Neural cell (in vitro differentiated cells): ENCODE data around the gene ZNF519. TPM values are rescaled to one million over a fixed set of nuclear protein-coding genes. Genes with fewer than 3 reads are reported as not detected.
"Not testable (repeated sequence)": the region's sequence is repeated elsewhere in the genome, so short reads cannot be mapped to it uniquely, and the experiment has no call there.

Experiments used
- H2AFZ ChIP-seq: fragments of 200-600, 300-800 bp; sonication (generic), shearing (Covaris generic); 2 replicates; pipeline ENCODE4 v1.6.0; 2014; ENCODE audit warnings: low read depth, mild to moderate bottlenecking, antibody characterized with exemption, low read length, moderate library complexity
- H3F3A ChIP-seq: fragments of 200-600 bp; shearing (Covaris generic); 2 replicates; pipeline ENCODE4 v1.6.1; 2016; ENCODE audit warnings: mild to moderate bottlenecking, moderate library complexity, mixed read lengths, antibody characterized with exemption, low read length; ENCODE audit not compliant: insufficient read depth, poor library complexity, severe bottlenecking
- H3K27ac ChIP-seq: fragments of 200-600, 300-800 bp; sonication (generic), shearing (Covaris generic); 2 replicates; pipeline ENCODE4 v1.5.1; 2014; ENCODE audit warnings: mild to moderate bottlenecking, low read length, moderate library complexity
- H3K27me3 ChIP-seq: fragments of 300-800, 200-600 bp; sonication (generic), shearing (Covaris generic); 2 replicates; pipeline ENCODE4 v1.6.0; 2014; ENCODE audit warnings: mild to moderate bottlenecking, low read depth, low read length, moderate library complexity; ENCODE audit not compliant: insufficient read depth
- H3K36me3 ChIP-seq: fragments of 300-800, 200-600 bp; sonication (generic), shearing (Covaris generic); 2 replicates; pipeline ENCODE4 v1.5.1; 2014; ENCODE audit warnings: mild to moderate bottlenecking, antibody characterized with exemption, low read length, moderate library complexity; ENCODE audit not compliant: insufficient read depth
- H3K4me2 ChIP-seq: fragments of 300-800, 200-600 bp; sonication (generic), shearing (Covaris generic); 2 replicates; pipeline ENCODE4 v1.6.0; 2014; ENCODE audit warnings: mild to moderate bottlenecking, low read length
- H3K4me3 ChIP-seq: fragments of 300-800, 200-600 bp; sonication (generic), shearing (Covaris generic); 2 replicates; pipeline ENCODE4 v1.5.1; 2014; ENCODE audit warnings: mild to moderate bottlenecking, low read length, moderate library complexity
- H3K79me2 ChIP-seq: fragments of 200-600 bp; shearing (Covaris generic); replicated peaks from 2 replicates; pipeline ENCODE4 v1.6.0; 2014; ENCODE audit warnings: mild to moderate bottlenecking, low read length, moderate library complexity; ENCODE audit not compliant: insufficient read depth
- H3K9ac ChIP-seq: fragments of 300-800, 200-600 bp; sonication (generic), shearing (Covaris generic); 2 replicates; pipeline ENCODE4 v1.6.1; 2016; ENCODE audit warnings: mild to moderate bottlenecking, low read length, mixed read lengths
- H3K9me2 ChIP-seq: fragments of 200-600 bp; shearing (Covaris generic); 2 replicates; pipeline ENCODE4 v1.6.1; 2016; ENCODE audit warnings: mild to moderate bottlenecking, low read length, mixed read lengths; ENCODE audit not compliant: insufficient read depth
- H3K9me3 ChIP-seq: fragments of 200-600, 300-800 bp; sonication (generic), shearing (Covaris generic); 2 replicates; pipeline ENCODE4 v1.6.1; 2016; ENCODE audit warnings: mild to moderate bottlenecking, mixed run types, low read length, moderate library complexity, mixed read lengths
- H4K20me1 ChIP-seq: fragments of 200-600 bp; shearing (Covaris generic); 2 replicates; pipeline ENCODE4 v1.6.1; 2016; ENCODE audit warnings: mild to moderate bottlenecking, mixed run types; ENCODE audit not compliant: insufficient read depth
- polyA plus RNA-seq: library from polyadenylated mRNA; depleted of rRNA; stranded (reverse); fragments of >200 nt; gene quantifications from 2 replicates; pipeline ENCODE4 v1.2.3, GENCODE V29; 2014
- TF ChIP-seq, protein P1 (sequence below): IDR thresholded peaks from 2 replicates; pipeline ENCODE4 v1.6.1; 2012; ENCODE audit warnings: borderline replicate concordance

Gene ZNF519
- polyA plus RNA-seq, 1 donor from 2014 or later = 25.0 TPM

DNA sequence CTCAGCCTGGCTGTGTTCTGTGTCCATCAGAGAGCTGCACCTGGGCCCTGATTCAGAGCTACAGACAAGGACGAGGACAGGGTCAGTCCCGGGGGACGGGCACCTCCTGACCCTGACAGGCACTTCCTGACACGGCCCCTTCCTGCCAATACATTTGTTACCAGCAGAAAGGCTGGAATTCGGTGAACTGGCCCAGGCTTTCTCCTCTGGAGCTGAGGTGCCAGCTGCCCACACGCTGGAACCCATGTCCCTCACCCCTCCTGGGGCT lies 12.3 kb upstream of the ZNF519 start (continued):
- TF ChIP-seq, protein P1, sequence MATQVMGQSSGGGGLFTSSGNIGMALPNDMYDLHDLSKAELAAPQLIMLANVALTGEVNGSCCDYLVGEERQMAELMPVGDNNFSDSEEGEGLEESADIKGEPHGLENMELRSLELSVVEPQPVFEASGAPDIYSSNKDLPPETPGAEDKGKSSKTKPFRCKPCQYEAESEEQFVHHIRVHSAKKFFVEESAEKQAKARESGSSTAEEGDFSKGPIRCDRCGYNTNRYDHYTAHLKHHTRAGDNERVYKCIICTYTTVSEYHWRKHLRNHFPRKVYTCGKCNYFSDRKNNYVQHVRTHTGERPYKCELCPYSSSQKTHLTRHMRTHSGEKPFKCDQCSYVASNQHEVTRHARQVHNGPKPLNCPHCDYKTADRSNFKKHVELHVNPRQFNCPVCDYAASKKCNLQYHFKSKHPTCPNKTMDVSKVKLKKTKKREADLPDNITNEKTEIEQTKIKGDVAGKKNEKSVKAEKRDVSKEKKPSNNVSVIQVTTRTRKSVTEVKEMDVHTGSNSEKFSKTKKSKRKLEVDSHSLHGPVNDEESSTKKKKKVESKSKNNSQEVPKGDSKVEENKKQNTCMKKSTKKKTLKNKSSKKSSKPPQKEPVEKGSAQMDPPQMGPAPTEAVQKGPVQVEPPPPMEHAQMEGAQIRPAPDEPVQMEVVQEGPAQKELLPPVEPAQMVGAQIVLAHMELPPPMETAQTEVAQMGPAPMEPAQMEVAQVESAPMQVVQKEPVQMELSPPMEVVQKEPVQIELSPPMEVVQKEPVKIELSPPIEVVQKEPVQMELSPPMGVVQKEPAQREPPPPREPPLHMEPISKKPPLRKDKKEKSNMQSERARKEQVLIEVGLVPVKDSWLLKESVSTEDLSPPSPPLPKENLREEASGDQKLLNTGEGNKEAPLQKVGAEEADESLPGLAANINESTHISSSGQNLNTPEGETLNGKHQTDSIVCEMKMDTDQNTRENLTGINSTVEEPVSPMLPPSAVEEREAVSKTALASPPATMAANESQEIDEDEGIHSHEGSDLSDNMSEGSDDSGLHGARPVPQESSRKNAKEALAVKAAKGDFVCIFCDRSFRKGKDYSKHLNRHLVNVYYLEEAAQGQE = no peak

DNA sequence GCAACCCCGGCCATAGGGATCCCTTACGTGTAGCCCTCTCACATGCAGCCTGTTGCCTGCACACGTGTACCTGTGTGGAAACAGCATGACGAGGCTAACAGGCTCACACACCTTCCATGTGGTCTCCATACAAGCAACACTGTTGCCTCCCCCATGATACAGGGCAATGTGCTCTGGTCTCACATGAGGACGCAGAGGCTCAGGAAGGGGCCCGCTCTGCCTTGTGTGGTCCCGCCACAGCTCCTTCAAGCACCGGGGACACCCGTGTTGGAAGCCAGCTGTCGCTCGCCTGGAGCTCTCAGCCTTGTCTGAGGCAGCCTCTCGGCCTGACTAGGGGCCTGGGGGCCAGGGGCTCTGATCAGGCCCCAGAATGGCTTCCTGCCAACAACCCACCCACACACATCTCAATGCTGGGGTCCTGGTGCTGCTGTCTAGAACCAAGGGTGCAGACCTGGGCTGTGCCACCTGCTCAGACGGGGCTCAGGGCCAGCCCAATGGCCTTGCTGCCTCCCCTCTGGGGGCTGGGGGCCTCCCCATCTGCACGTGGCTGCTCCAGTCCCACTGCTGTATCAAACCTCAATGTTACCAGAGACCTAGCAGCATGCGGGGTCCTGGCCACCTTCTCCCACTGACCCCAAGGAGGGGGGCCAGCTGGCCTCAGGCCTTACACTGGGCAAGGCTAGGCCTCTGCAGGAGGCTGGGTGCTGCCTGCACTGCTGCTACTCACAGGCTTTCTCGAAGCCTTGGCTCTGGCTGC lies 11.8 kb upstream of the ZNF519 start:
- H3K4me2 ChIP-seq, H3K79me2 ChIP-seq, H3K9me2 ChIP-seq, H3K9ac ChIP-seq, H3K4me3 ChIP-seq, H3K27me3 ChIP-seq, H3K9me3 ChIP-seq, H3K36me3 ChIP-seq, H4K20me1 ChIP-seq, H3K27ac ChIP-seq, H3F3A ChIP-seq, H2AFZ ChIP-seq: not testable (repeated sequence)

DNA sequence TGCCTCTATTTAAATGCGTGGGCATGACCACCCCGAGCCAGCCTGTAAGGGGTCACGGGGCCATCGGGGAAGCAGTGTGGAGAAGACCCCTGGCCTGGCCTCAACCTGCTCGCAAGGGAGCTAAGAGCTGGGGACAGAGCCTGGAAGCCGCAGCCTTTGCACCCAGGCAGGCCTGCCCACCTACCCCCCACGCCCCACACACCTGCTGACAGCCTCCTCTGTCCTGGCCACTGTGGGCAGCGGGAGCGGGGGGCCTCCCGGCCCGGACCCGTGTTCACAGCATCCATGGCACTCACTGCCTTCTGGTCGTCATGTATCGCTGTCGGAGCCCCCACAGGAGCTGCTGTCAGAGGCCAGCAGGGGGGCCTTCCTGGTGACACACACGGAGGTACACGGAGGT lies 11.2 kb upstream of the ZNF519 start:
- H3K79me2 ChIP-seq, H3K9me2 ChIP-seq, H3K36me3 ChIP-seq, H3K27me3 ChIP-seq, H4K20me1 ChIP-seq, H3K4me3 ChIP-seq, H3K27ac ChIP-seq, H3K4me2 ChIP-seq, H3K9me3 ChIP-seq, H3K9ac ChIP-seq, H2AFZ ChIP-seq, H3F3A ChIP-seq: not testable (repeated sequence)

DNA sequence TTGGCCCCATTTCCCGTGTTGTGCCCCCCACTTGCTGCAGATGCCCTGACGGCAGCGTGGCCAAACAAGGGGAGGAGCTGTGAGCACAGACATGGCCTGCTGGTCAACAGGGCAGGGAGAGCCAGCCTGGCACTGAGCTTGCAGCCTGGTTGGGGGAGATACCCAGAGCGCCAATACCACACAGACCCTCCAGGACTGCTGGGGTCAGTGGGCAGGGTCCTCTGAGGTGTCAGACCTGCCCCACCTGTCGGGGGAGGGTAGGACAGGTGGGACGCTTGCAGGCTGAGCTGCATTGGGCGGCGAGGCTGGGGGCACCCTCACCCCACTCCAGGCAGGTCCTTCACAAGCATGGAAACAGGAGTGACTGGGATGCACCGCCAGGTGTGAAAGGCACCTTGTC lies 9.9 kb upstream of the ZNF519 start:
- not testable (repeated sequence) for H3K79me2 ChIP-seq, H3K9me2 ChIP-seq, H3K4me3 ChIP-seq, H3K4me2 ChIP-seq, H3K36me3 ChIP-seq, H3K9ac ChIP-seq, H3K27me3 ChIP-seq, H3F3A ChIP-seq, H4K20me1 ChIP-seq, H3K9me3 ChIP-seq, H2AFZ ChIP-seq, H3K27ac ChIP-seq

DNA sequence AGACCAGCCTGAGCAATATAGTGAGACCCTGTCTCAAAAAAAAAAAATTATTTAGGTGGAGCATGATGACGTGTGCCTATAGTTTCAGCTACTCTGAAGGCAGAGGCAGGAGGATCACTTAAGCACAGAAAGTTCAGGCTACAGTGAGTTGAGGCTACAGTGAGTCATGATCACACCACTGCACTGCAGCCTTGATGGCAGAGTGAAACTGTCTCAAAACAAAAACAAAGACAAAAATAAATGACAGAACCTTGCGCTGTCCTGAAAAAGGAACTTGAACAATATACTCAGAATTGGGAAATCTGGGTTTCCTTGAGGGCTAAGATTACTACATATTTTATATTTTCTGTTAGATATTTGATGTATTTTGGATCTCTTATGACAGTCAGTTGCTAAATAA lies 7.3 kb upstream of the ZNF519 start:
- H3K9me3 ChIP-seq, H3K79me2 ChIP-seq, H3K27ac ChIP-seq, H3K36me3 ChIP-seq, H3K4me3 ChIP-seq, H4K20me1 ChIP-seq, H3F3A ChIP-seq, H3K9me2 ChIP-seq, H3K9ac ChIP-seq, H2AFZ ChIP-seq, H3K27me3 ChIP-seq, H3K4me2 ChIP-seq: not testable (repeated sequence)

DNA sequence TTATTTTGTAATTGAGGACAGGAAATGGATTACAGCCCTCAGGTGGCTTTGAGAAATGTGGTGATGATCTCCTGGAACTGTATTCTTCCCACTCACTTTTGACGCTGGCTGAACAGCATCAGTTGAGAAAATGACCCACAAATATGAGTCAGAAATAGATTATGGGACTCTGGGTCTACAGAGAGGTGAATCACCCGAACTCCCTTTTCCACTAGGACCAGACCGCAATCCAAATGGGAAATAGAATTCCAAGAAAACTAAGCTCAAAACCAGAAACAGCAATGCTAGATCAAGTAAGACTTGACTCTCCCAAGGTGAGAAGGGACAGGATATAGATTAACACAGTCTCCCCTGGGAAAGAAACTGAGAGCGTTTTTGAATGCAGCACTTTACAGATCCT lies 5.7 kb upstream of the ZNF519 start:
- H3K9me2 ChIP-seq, H2AFZ ChIP-seq, H3K9me3 ChIP-seq, H3K4me2 ChIP-seq, H3K27me3 ChIP-seq, H3K36me3 ChIP-seq, H3K79me2 ChIP-seq, H3K4me3 ChIP-seq, H3K27ac ChIP-seq, H3K9ac ChIP-seq, H3F3A ChIP-seq, H4K20me1 ChIP-seq: not testable (repeated sequence)

DNA sequence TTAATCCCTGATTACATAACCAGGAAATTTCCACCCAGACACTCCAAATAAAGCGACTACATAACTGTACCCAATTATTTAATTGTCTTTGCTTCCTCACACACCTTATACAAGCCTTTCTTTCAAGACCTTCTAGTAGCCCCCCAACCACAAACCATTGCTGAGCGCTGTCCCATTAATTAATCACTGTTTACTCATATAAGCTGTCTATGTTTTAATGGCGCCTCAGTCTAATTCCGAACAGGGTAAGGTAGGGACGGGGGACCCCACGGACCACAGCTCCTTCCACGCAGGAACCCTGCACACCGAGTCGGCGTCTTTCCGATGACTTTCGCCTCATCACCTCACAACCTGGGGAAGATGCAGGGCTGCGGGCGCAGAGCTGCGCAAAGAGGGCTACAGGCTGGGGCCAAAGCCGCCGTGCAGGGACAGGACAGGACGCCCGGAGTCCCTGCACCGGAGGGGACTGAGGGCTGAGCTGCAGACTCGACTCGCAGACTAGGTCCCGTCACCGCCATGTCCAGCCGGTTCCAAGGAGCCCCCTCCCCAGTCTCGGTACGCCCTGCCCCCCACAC lies 452 bp downstream of the ZNF519 start:
- peak overlapping the region; percentile 62 for H3K9ac ChIP-seq

More for the DNA sequence above, 452 bp downstream of the ZNF519 start:
- not testable (repeated sequence) for H3K9me3 ChIP-seq, H3K27me3 ChIP-seq, H2AFZ ChIP-seq, H4K20me1 ChIP-seq, H3K36me3 ChIP-seq, H3K4me2 ChIP-seq, H3F3A ChIP-seq, H3K9me2 ChIP-seq
- H3K4me3 ChIP-seq = peak overlapping the region; percentile 66
- H3K79me2 ChIP-seq = peaks cover 13% of the 10 kb centered on the region
- peak overlapping the region; percentile 59 for H3K27ac ChIP-seq
